Measurements from ENCODE around the gene NELFCD.
A peak's percentile ranks its signal among the peaks of the same experiment; 100 is the strongest.

DNA sequence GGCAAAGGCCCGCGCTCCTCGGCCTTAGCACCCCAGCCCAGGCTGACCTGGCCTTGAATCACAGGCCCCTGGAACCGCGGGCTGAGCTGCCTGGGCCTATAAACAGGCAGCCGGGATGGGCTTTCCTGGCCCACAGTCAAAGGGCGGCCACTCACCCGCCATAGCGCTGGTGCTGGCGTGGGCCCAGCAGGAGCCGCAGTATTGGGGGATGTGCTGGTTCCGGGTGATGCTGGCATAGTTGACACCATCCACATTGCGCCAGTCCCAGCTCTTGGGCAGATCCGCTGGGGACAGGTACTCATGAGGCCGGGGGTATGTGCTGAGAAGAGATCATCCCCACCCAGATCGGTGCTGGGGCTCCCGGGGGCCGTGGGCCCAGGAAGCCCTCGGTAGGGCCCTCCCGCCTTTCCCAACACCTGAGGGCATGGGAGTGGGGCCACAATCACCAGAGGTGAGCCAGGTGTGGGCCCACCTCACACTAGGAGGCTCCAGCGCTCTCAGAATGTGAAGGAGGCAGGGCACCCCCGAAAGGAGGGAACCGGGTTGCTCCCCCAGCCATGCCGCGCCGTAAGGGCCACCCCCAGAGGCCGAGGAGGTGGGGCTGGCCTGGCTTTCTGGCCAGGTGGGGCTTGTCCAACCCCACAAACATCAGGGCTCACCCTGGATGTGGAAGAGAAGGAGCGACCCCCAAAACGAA is 25.3 kb downstream of the NELFCD start:
- no peak for TF ChIP-seq POLR2A (conservative IDR thresholded peaks at IDR 0.05)
- TF ChIP-seq, protein P1, sequence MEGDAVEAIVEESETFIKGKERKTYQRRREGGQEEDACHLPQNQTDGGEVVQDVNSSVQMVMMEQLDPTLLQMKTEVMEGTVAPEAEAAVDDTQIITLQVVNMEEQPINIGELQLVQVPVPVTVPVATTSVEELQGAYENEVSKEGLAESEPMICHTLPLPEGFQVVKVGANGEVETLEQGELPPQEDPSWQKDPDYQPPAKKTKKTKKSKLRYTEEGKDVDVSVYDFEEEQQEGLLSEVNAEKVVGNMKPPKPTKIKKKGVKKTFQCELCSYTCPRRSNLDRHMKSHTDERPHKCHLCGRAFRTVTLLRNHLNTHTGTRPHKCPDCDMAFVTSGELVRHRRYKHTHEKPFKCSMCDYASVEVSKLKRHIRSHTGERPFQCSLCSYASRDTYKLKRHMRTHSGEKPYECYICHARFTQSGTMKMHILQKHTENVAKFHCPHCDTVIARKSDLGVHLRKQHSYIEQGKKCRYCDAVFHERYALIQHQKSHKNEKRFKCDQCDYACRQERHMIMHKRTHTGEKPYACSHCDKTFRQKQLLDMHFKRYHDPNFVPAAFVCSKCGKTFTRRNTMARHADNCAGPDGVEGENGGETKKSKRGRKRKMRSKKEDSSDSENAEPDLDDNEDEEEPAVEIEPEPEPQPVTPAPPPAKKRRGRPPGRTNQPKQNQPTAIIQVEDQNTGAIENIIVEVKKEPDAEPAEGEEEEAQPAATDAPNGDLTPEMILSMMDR (IDR thresholded peaks at IDR 0.05 in 2 of 3, conservative IDR thresholded peaks at IDR 0.05 in 1 of 3; ENCODE audit: insufficient read depth in 2 of 3, low read depth in 1 of 3, low read length in 3 of 3), result no peak
- TF ChIP-seq, protein P2, sequence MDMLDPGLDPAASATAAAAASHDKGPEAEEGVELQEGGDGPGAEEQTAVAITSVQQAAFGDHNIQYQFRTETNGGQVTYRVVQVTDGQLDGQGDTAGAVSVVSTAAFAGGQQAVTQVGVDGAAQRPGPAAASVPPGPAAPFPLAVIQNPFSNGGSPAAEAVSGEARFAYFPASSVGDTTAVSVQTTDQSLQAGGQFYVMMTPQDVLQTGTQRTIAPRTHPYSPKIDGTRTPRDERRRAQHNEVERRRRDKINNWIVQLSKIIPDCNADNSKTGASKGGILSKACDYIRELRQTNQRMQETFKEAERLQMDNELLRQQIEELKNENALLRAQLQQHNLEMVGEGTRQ (CRISPR knock-in tag; IDR thresholded peaks at IDR 0.05), result no peak
- peak; percentile 78 for TF ChIP-seq CHD1 (IDR thresholded peaks at IDR 0.05; ENCODE audit: low read length)
- no peak for TF ChIP-seq HCFC1 (IDR thresholded peaks at IDR 0.05; ENCODE audit: low read depth, low read length)
- no peak for TF ChIP-seq SPI1 (IDR thresholded peaks at IDR 0.05; ENCODE audit: borderline replicate concordance, low read depth, low read length)
- TF ChIP-seq, protein P3, sequence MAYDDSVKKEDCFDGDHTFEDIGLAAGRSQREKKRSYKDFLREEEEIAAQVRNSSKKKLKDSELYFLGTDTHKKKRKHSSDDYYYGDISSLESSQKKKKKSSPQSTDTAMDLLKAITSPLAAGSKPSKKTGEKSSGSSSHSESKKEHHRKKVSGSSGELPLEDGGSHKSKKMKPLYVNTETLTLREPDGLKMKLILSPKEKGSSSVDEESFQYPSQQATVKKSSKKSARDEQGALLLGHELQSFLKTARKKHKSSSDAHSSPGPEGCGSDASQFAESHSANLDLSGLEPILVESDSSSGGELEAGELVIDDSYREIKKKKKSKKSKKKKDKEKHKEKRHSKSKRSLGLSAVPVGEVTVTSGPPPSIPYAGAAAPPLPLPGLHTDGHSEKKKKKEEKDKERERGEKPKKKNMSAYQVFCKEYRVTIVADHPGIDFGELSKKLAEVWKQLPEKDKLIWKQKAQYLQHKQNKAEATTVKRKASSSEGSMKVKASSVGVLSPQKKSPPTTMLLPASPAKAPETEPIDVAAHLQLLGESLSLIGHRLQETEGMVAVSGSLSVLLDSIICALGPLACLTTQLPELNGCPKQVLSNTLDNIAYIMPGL (CRISPR knock-in tag; IDR thresholded peaks at IDR 0.05), result no peak
